ENCODE measurements around the gene OCA2. TPM values are rescaled to one million over a fixed set of nuclear protein-coding genes. Genes with fewer than 3 reads are reported as not detected.

Gene OCA2
- total and polyA plus RNA-seq, 4 donors: 0.49 to 23.0 (median 2.3) TPM

DNA sequence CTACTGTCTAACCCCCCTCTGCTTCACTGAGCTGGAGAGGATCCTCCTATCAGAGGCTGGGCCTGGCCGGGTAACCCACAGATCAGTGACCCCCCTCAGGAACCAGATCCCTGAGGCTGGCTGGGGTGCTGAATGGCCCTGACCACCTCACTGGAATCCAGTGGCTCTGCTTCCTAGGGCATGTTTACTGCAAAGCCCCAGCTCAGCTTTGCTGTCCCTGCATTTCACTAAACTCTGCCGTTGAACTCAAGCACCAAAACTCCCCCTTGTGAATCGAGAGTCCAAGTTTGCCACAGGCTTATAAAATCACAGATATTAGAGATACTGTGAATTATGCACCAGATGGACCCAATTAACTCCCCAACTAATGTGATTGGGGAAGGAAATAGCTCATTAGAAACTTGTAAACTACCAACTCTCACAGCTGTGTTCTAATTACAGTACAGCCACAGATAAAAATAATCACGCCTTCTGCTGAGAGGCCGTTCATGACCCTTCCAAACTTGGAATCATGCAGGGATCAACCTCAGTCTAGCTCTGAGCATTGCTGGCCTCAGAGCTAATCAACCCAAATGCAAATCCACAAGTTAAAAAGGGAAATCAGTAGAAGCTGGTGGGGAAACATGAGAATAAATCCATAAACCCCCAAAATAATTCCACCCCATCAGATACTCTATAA is 47.0 kb downstream of the OCA2 start:
- H3K27me3 ChIP-seq (ENCODE audit: control insufficient read depth in 3 of 3, insufficient read depth in 3 of 3, low read length in 2 of 3): no peaks in the 10 kb centered on the region
- TF ChIP-seq CTCF (IDR thresholded peaks at IDR 0.05; ENCODE audit: control extremely low read depth, extremely low read depth): no peak
- no peak for ATAC-seq (ENCODE audit: insufficient read depth, low FRiP score)
- no peaks in the 10 kb centered on the region for H3K36me3 ChIP-seq (ENCODE audit: control insufficient read depth in 4 of 4, insufficient read depth in 4 of 4, low read length in 4 of 4)
- no peak overlapping the region for H3K9ac ChIP-seq (ENCODE audit: insufficient read depth in 1 of 2, low read length in 2 of 2)
- peaks cover 0 to 11% (median 0%) of the 10 kb centered on the region in 5 donors for H3K4me1 ChIP-seq (ENCODE audit: control insufficient read depth in 5 of 5, insufficient read depth in 5 of 5, low read length in 5 of 5)
- no peak overlapping the region for H3K4me3 ChIP-seq
- peak in 2 of 3 donors; percentile 37 to 57 for DNase-seq
- 58 to 61% methylated on average over 5 of the region's 5 CpGs for WGBS, 2 donors
- peaks cover 0 to 2% (median 0%) of the 10 kb centered on the region in 4 donors for H3K9me3 ChIP-seq (ENCODE audit: control insufficient read depth in 4 of 4, insufficient read depth in 3 of 4, low read length in 3 of 4)
- H3K27ac ChIP-seq (ENCODE audit: low read depth in 1 of 2, low read length in 1 of 2): no peak overlapping the region

GRCh38 chr15:28049581-28049980 is 49.5 kb downstream of the OCA2 start:
- ATAC-seq (ENCODE audit: insufficient read depth, low FRiP score) (no peak), DNase-seq (no peak)
- Histone ChIP-seq H3K27ac (ENCODE audit: low read depth in 1 of 2, low read length in 1 of 2) (no peak overlapping the region), H3K4me1 (ENCODE audit: control insufficient read depth in 5 of 5, insufficient read depth in 5 of 5, low read length in 5 of 5) (peaks cover 0 to 11% (median 0%) of the 10 kb centered on the region in 5 donors), H3K4me3 (no peak overlapping the region), H3K27me3 (ENCODE audit: control insufficient read depth in 3 of 3, insufficient read depth in 3 of 3, low read length in 2 of 3) (no peaks in the 10 kb centered on the region), H3K36me3 (ENCODE audit: control insufficient read depth in 4 of 4, insufficient read depth in 4 of 4, low read length in 4 of 4) (no peaks in the 10 kb centered on the region), H3K9ac (ENCODE audit: insufficient read depth in 1 of 2, low read length in 2 of 2) (no peak overlapping the region), H3K9me3 (ENCODE audit: control insufficient read depth in 4 of 4, insufficient read depth in 3 of 4, low read length in 3 of 4) (peaks cover 0 to 2% (median 0%) of the 10 kb centered on the region in 4 donors)
- 80 to 83% methylated on average over 3 of the region's 3 CpGs for WGBS, 2 donors
- no peak for TF ChIP-seq CTCF (IDR thresholded peaks at IDR 0.05; ENCODE audit: control extremely low read depth, extremely low read depth)

DNA sequence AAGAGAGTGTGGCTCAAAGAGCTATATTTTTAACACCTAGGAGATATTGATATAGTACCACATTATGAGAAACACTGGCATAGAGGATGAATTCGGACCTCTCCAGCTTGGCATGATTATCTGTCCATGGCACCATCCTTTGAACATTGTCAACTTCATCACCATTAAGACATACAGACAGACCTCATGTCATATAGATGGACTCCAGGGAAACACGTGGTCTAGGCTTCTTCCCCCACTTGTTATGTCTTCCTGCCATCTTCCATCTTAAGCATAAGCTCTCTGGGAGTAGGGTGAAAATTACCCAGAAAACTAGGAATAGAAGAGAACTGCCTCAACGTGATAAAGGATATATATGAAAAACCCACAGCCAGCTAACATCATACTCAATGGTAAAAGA is 51.8 kb downstream of the OCA2 start:
- DNase-seq (no peak), ATAC-seq (ENCODE audit: insufficient read depth, low FRiP score) (no peak)
- WGBS, 2 donors: 66 to 69% methylated on average over 3 of the region's 3 CpGs
- H3K36me3 ChIP-seq (ENCODE audit: control insufficient read depth in 4 of 4, insufficient read depth in 4 of 4, low read length in 4 of 4): no peaks in the 10 kb centered on the region
- no peaks in the 10 kb centered on the region for H3K27me3 ChIP-seq (ENCODE audit: control insufficient read depth in 3 of 3, insufficient read depth in 3 of 3, low read length in 2 of 3)
- H3K9me3 ChIP-seq (ENCODE audit: control insufficient read depth in 4 of 4, insufficient read depth in 3 of 4, low read length in 3 of 4): peaks cover 0 to 2% (median 0%) of the 10 kb centered on the region in 4 donors
- H3K4me3 ChIP-seq: no peak overlapping the region
- no peak overlapping the region for H3K9ac ChIP-seq (ENCODE audit: insufficient read depth in 1 of 2, low read length in 2 of 2)
- peaks cover 0 to 10% (median 0%) of the 10 kb centered on the region in 5 donors for H3K4me1 ChIP-seq (ENCODE audit: control insufficient read depth in 5 of 5, insufficient read depth in 5 of 5, low read length in 5 of 5)
- TF ChIP-seq CTCF (IDR thresholded peaks at IDR 0.05; ENCODE audit: control extremely low read depth, extremely low read depth): no peak
- H3K27ac ChIP-seq (ENCODE audit: low read depth in 1 of 2, low read length in 1 of 2): no peak overlapping the region

Data from lung (tissue), 12 donors.